Activated naive CD4-positive, alpha-beta T cell treated with anti-CD3 and anti-CD28 coated beads for 36 hours (primary cell): ENCODE data around the gene SYNJ1. TPM values are rescaled to one million over a fixed set of nuclear protein-coding genes. Genes with fewer than 3 reads are reported as not detected.

ENCODE experiments used
- CTCF ChIA-PET: fragments of 350-600 bp; sonication (Branson Sonifier 250); formaldehyde crosslinking; loops from one replicate; lab custom pipeline; 2021; ENCODE audit warnings: antibody characterized with exemption; lab: Charles Lee
- DNase-seq: peaks from one replicate; pipeline ENCODE4 v3.0.0-alpha.2; 2020
- H3K27ac Mint-ChIP-seq: one replicate; pipeline ENCODE4 v1.8.0; 2021; ENCODE audit warnings: mild to moderate bottlenecking, mixed read lengths
- H3K27me3 Mint-ChIP-seq: one replicate; pipeline ENCODE4 v1.8.0; 2021; ENCODE audit warnings: low read depth, mixed read lengths
- H3K36me3 Mint-ChIP-seq: one replicate; pipeline ENCODE4 v1.8.0; 2021; ENCODE audit warnings: low read depth, mixed read lengths
- H3K4me1 Mint-ChIP-seq: one replicate; pipeline ENCODE4 v1.8.0; 2021; ENCODE audit warnings: low read depth, mixed read lengths
- H3K4me3 Mint-ChIP-seq: one replicate; pipeline ENCODE4 v1.8.0; 2021; ENCODE audit warnings: mild to moderate bottlenecking, moderate library complexity, mixed read lengths
- H3K9me3 Mint-ChIP-seq: one replicate; pipeline ENCODE4 v1.8.0; 2021; ENCODE audit warnings: mixed read lengths
- intact Hi-C: fragments of 100-400 bp; cut with micrococcal nuclease; formaldehyde crosslinking; loops from one replicate; pipeline ENCODE4 v1.15.1; 2023
- total RNA-seq, 2 experiments: library from RNA; stranded (reverse); gene quantifications; one replicate each; pipeline ENCODE4 v1.2.3, GENCODE V29; 2021

SYNJ1 gene
- total RNA-seq, 2 experiments from 2014 or later = 7.4 to 10.9 TPM

- peaks cover 2% of the 10 kb centered on the region for H3K36me3 Mint-ChIP-seq
- H3K4me1 Mint-ChIP-seq = no peaks in the 10 kb centered on the region
- DNase-seq = no peak
- intact Hi-C loops = no loop called here
- no peaks in the 10 kb centered on the region for H3K9me3 Mint-ChIP-seq
- no peak overlapping the region for H3K27ac Mint-ChIP-seq
- H3K27me3 Mint-ChIP-seq = no peaks in the 10 kb centered on the region
- H3K4me3 Mint-ChIP-seq = no peak overlapping the region
- CTCF ChIA-PET = no interaction called here
These were observed 143.3 kb downstream of the SYNJ1 start for GRCh38 chr21:32584472-32584871.

- H3K4me1 Mint-ChIP-seq = no peaks in the 10 kb centered on the region
- intact Hi-C loops = no loop called here
- CTCF ChIA-PET = interaction anchor here (0.7 kb wide), 1 partner anchor 14 kb away, joined by 3 read pairs; no protein-coding TSS in a partner anchor
- no peaks in the 10 kb centered on the region for H3K9me3 Mint-ChIP-seq
- H3K27ac Mint-ChIP-seq = no peak overlapping the region
- H3K4me3 Mint-ChIP-seq = no peak overlapping the region
- peaks cover 2% of the 10 kb centered on the region for H3K36me3 Mint-ChIP-seq
- H3K27me3 Mint-ChIP-seq = no peaks in the 10 kb centered on the region
- DNase-seq = no peak
These were observed 146.1 kb downstream of the SYNJ1 start for GRCh38 chr21:32581732-32582131.

GRCh38 chr21:32580949-32581348 lies 146.9 kb downstream of the SYNJ1 start:
- Mint-ChIP-seq H3K4me1 (no peaks in the 10 kb centered on the region), H3K9me3 (no peaks in the 10 kb centered on the region), H3K27me3 (no peaks in the 10 kb centered on the region), H3K27ac (no peak overlapping the region), H3K4me3 (no peak overlapping the region), H3K36me3 (peaks cover 2% of the 10 kb centered on the region)
- intact Hi-C loops = no loop called here
- CTCF ChIA-PET = interaction anchor here (0.7 kb wide), 2 partner anchors 10 to 15 kb away, joined by 3 to 5 read pairs; no protein-coding TSS in a partner anchor
- DNase-seq = no peak

Other genes starting within 250 kb of the SYNJ1 start
- gene TCP10L, start 142.5 kb downstream of the SYNJ1 start, total RNA-seq = under 1 TPM; 0.30 to 0.50 TPM
- 10 to 100 TPM; 33.3 to 35.6 TPM for gene CFAP298, start 115.6 kb downstream of the SYNJ1 start, total RNA-seq
- gene PAXBP1, start 43.7 kb upstream of the SYNJ1 start, total RNA-seq = 10 to 100 TPM; 44.5 to 44.8 TPM